ENCODE data around the gene HEMK1.

Gene HEMK1

GRCh38 chr3:50583897-50584296, 14.6 kb downstream of the HEMK1 start:
- H3K27ac ChIP-seq (ENCODE audit: low read depth, low read length, poor library complexity, severe bottlenecking) = no peak overlapping the region
- no peak overlapping the region for H3K4me2 ChIP-seq (ENCODE audit: low read length)
- H3K9me3 ChIP-seq (ENCODE audit: low read length) = no peaks in the 10 kb centered on the region
- no peaks in the 10 kb centered on the region for H4K20me1 ChIP-seq (ENCODE audit: insufficient read depth, low read length)
- no peak overlapping the region for H2AFZ ChIP-seq (ENCODE audit: low read length)
- H3K9me2 ChIP-seq (ENCODE audit: low read depth, low read length) = no peaks in the 10 kb centered on the region
- H3K36me3 ChIP-seq (ENCODE audit: insufficient read depth, low read length) = no peaks in the 10 kb centered on the region
- no peaks in the 10 kb centered on the region for H3F3A ChIP-seq (ENCODE audit: insufficient read depth, low read length)
- no peak overlapping the region for H3K9ac ChIP-seq (ENCODE audit: low read length)
- no peak for TF ChIP-seq EZH2 (IDR thresholded peaks at IDR 0.05; ENCODE audit: borderline replicate concordance, low read length)
- TF ChIP-seq, protein P1, sequence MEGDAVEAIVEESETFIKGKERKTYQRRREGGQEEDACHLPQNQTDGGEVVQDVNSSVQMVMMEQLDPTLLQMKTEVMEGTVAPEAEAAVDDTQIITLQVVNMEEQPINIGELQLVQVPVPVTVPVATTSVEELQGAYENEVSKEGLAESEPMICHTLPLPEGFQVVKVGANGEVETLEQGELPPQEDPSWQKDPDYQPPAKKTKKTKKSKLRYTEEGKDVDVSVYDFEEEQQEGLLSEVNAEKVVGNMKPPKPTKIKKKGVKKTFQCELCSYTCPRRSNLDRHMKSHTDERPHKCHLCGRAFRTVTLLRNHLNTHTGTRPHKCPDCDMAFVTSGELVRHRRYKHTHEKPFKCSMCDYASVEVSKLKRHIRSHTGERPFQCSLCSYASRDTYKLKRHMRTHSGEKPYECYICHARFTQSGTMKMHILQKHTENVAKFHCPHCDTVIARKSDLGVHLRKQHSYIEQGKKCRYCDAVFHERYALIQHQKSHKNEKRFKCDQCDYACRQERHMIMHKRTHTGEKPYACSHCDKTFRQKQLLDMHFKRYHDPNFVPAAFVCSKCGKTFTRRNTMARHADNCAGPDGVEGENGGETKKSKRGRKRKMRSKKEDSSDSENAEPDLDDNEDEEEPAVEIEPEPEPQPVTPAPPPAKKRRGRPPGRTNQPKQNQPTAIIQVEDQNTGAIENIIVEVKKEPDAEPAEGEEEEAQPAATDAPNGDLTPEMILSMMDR (IDR thresholded peaks at IDR 0.05; ENCODE audit: low read length) = no peak
- H3K27me3 ChIP-seq (ENCODE audit: insufficient read depth, low read length) = no peaks in the 10 kb centered on the region
- H3K4me1 ChIP-seq (ENCODE audit: insufficient read depth, low read length, severe bottlenecking) = no peaks in the 10 kb centered on the region
- no peak overlapping the region for H3K4me3 ChIP-seq (ENCODE audit: low read depth, low read length, poor library complexity, severe bottlenecking)
- no peaks in the 10 kb centered on the region for H3K79me2 ChIP-seq (ENCODE audit: insufficient read depth, low read length)

GRCh38 chr3:50584391-50584790, 15.1 kb downstream of the HEMK1 start:
- Histone ChIP-seq H3K79me2 (ENCODE audit: insufficient read depth, low read length) (no peaks in the 10 kb centered on the region), H3K27ac (ENCODE audit: low read depth, low read length, poor library complexity, severe bottlenecking) (no peak overlapping the region), H3K36me3 (ENCODE audit: insufficient read depth, low read length) (no peaks in the 10 kb centered on the region), H3K9me2 (ENCODE audit: low read depth, low read length) (no peaks in the 10 kb centered on the region), H2AFZ (ENCODE audit: low read length) (no peak overlapping the region), H3K4me2 (ENCODE audit: low read length) (no peak overlapping the region), H3K9me3 (ENCODE audit: low read length) (no peaks in the 10 kb centered on the region), H3F3A (ENCODE audit: insufficient read depth, low read length) (no peaks in the 10 kb centered on the region), H4K20me1 (ENCODE audit: insufficient read depth, low read length) (no peaks in the 10 kb centered on the region), H3K9ac (ENCODE audit: low read length) (no peak overlapping the region), H3K27me3 (ENCODE audit: insufficient read depth, low read length) (no peaks in the 10 kb centered on the region), H3K4me1 (ENCODE audit: insufficient read depth, low read length, severe bottlenecking) (no peaks in the 10 kb centered on the region), H3K4me3 (ENCODE audit: low read depth, low read length, poor library complexity, severe bottlenecking) (no peak overlapping the region)
- TF ChIP-seq, protein P1 (IDR thresholded peaks at IDR 0.05; ENCODE audit: low read length) = no peak
- TF ChIP-seq EZH2 (IDR thresholded peaks at IDR 0.05; ENCODE audit: borderline replicate concordance, low read length) = no peak

DNA sequence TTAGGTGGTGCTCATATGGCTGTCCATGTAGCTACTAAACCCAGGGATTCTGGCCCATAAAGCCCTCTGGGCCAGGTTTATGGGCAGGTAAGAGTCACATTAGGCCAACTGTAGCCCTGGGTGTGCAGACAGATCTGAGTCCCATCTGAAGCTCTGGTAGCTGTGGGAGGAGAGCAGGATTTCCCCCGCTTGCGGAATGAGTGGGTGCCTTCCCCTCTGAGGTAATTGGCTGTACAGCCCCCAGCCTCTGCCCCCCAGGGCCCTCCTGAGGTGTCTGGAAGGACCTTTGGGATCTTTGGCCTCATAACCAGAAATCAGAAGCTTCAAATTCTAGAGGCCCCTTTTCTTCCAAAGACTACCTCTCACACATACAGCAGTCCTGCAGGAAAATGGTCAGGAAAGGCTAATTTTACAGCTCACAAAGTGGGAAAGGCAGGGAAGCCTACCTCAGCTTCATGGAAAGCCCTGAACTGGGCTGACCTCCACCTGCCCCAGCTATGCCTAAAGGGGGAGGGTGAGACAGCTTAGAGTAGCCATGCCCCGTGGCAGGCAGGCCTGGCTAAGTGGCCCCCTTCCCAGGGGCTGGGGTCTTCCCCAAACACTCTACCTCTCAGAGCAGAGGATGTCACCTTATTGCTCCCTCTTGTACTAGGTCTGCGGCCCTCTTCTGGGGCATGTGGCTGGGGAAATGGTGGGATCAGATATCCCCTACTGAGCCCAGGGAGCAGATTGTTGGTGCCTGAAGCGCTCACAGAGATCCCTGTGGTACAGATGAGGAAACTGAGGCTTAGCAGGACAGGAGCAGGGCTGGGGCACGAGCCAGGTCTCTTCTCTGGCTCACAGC, 16.8 kb downstream of the HEMK1 start:
- H3K36me3 ChIP-seq (ENCODE audit: insufficient read depth, low read length) = no peaks in the 10 kb centered on the region
- H3K4me3 ChIP-seq (ENCODE audit: low read depth, low read length, poor library complexity, severe bottlenecking) = no peak overlapping the region
- H3K4me2 ChIP-seq (ENCODE audit: low read length) = no peak overlapping the region
- TF ChIP-seq, protein P1 (IDR thresholded peaks at IDR 0.05; ENCODE audit: low read length) = no peak
- no peak for TF ChIP-seq EZH2 (IDR thresholded peaks at IDR 0.05; ENCODE audit: borderline replicate concordance, low read length)
- no peak overlapping the region for H3K27ac ChIP-seq (ENCODE audit: low read depth, low read length, poor library complexity, severe bottlenecking)
- no peaks in the 10 kb centered on the region for H3K27me3 ChIP-seq (ENCODE audit: insufficient read depth, low read length)
- H3F3A ChIP-seq (ENCODE audit: insufficient read depth, low read length) = no peaks in the 10 kb centered on the region
- no peaks in the 10 kb centered on the region for H4K20me1 ChIP-seq (ENCODE audit: insufficient read depth, low read length)
- H3K4me1 ChIP-seq (ENCODE audit: insufficient read depth, low read length, severe bottlenecking) = peaks cover 4% of the 10 kb centered on the region
- no peaks in the 10 kb centered on the region for H3K79me2 ChIP-seq (ENCODE audit: insufficient read depth, low read length)
- no peak overlapping the region for H3K9ac ChIP-seq (ENCODE audit: low read length)
- H2AFZ ChIP-seq (ENCODE audit: low read length) = no peak overlapping the region
- no peaks in the 10 kb centered on the region for H3K9me3 ChIP-seq (ENCODE audit: low read length)
- H3K9me2 ChIP-seq (ENCODE audit: low read depth, low read length) = no peaks in the 10 kb centered on the region

Measured in OCI-LY1 (cell line).